Nephron (organoid): ENCODE measurements around the gene AHCYL2.
"Not testable (repeated sequence)": the region's sequence is repeated elsewhere in the genome, so short reads cannot be mapped to it uniquely, and the experiment has no call there.

Experiments used
- H3K27ac Mint-ChIP-seq, 3 experiments: 2 replicates each; pipeline ENCODE4 v1.8.0; 2020; ENCODE audit warnings: mixed read lengths in 3 of 3, mild to moderate bottlenecking in 2 of 3, moderate library complexity in 1 of 3
- H3K27me3 Mint-ChIP-seq: 2 replicates; pipeline ENCODE4 v1.8.0; 2021; ENCODE audit warnings: low read depth, mild to moderate bottlenecking, moderate library complexity, mixed read lengths
- H3K36me3 Mint-ChIP-seq: 2 replicates; pipeline ENCODE4 v1.8.0; 2020; ENCODE audit warnings: low read depth, mixed read lengths
- H3K4me1 Mint-ChIP-seq: 2 replicates; pipeline ENCODE4 v1.8.0; 2020; ENCODE audit warnings: mixed read lengths
- H3K4me3 Mint-ChIP-seq, 3 experiments: 2 replicates each; pipeline ENCODE4 v1.8.0; 2020; ENCODE audit warnings: mild to moderate bottlenecking in 3 of 3, mixed read lengths in 3 of 3, moderate library complexity in 2 of 3
- H3K9me3 Mint-ChIP-seq: 2 replicates; pipeline ENCODE4 v1.8.0; 2020; ENCODE audit warnings: mixed read lengths
- CTCF ChIP-seq, 3 experiments: fragments of 200-600 bp; sonication (generic); IDR thresholded peaks; one replicate each; pipeline ENCODE4 v1.5.0; 2021; ENCODE audit warnings: antibody characterized with exemption in 3 of 3; ENCODE audit not compliant: unreplicated experiment in 3 of 3

The AHCYL2 gene

GRCh38 chr7:129351320-129351719, 126.5 kb downstream of the AHCYL2 start:
- Mint-ChIP-seq H3K27me3 (no peaks in the 10 kb centered on the region), H3K4me1 (peaks cover 28% of the 10 kb centered on the region), H3K27ac (no peak overlapping the region), H3K36me3 (no peaks in the 10 kb centered on the region), H3K9me3 (no peaks in the 10 kb centered on the region), H3K4me3 (no peak overlapping the region)
- no peak for TF ChIP-seq CTCF (IDR thresholded peaks at IDR 0.05; ENCODE audit: unreplicated experiment in 3 of 3)

- H3K4me1 Mint-ChIP-seq: peaks cover 17% of the 10 kb centered on the region
- H3K36me3 Mint-ChIP-seq, H3K9me3 Mint-ChIP-seq, H3K4me3 Mint-ChIP-seq, H3K27me3 Mint-ChIP-seq, H3K27ac Mint-ChIP-seq: not testable (repeated sequence)
Observed at GRCh38 chr7:129353104-129353503, 128.3 kb downstream of the AHCYL2 start.

GRCh38 chr7:129354428-129355157, 129.8 kb downstream of the AHCYL2 start:
- TF ChIP-seq CTCF (IDR thresholded peaks at IDR 0.05; ENCODE audit: unreplicated experiment in 3 of 3): no peak
- no peak overlapping the region for H3K27ac Mint-ChIP-seq
- no peaks in the 10 kb centered on the region for H3K9me3 Mint-ChIP-seq
- H3K4me3 Mint-ChIP-seq: no peak overlapping the region
- no peaks in the 10 kb centered on the region for H3K36me3 Mint-ChIP-seq
- H3K27me3 Mint-ChIP-seq: no peaks in the 10 kb centered on the region
- peaks cover 13% of the 10 kb centered on the region for H3K4me1 Mint-ChIP-seq

- no peak overlapping the region for H3K27ac Mint-ChIP-seq
- no peak overlapping the region for H3K4me3 Mint-ChIP-seq
- no peak for TF ChIP-seq CTCF (IDR thresholded peaks at IDR 0.05; ENCODE audit: unreplicated experiment in 3 of 3)
- peaks cover 13% of the 10 kb centered on the region for H3K4me1 Mint-ChIP-seq
- H3K9me3 Mint-ChIP-seq: no peaks in the 10 kb centered on the region
- no peaks in the 10 kb centered on the region for H3K36me3 Mint-ChIP-seq
- H3K27me3 Mint-ChIP-seq: no peaks in the 10 kb centered on the region
Observed at GRCh38 chr7:129356176-129356575, 131.3 kb downstream of the AHCYL2 start.

- Mint-ChIP-seq H3K9me3 (no peaks in the 10 kb centered on the region), H3K27me3 (no peaks in the 10 kb centered on the region), H3K4me1 (peaks cover 13% of the 10 kb centered on the region), H3K36me3 (no peaks in the 10 kb centered on the region), H3K4me3 (no peak overlapping the region), H3K27ac (no peak overlapping the region)
- TF ChIP-seq CTCF (IDR thresholded peaks at IDR 0.05; ENCODE audit: unreplicated experiment in 3 of 3): no peak
Observed at GRCh38 chr7:129359176-129359575, 134.3 kb downstream of the AHCYL2 start.

GRCh38 chr7:129359638-129360037, 134.8 kb downstream of the AHCYL2 start:
- H3K4me3 Mint-ChIP-seq: no peak overlapping the region
- no peak overlapping the region for H3K27ac Mint-ChIP-seq
- no peaks in the 10 kb centered on the region for H3K36me3 Mint-ChIP-seq
- no peak for TF ChIP-seq CTCF (IDR thresholded peaks at IDR 0.05; ENCODE audit: unreplicated experiment in 3 of 3)
- no peaks in the 10 kb centered on the region for H3K27me3 Mint-ChIP-seq
- H3K9me3 Mint-ChIP-seq: no peaks in the 10 kb centered on the region
- peaks cover 13% of the 10 kb centered on the region for H3K4me1 Mint-ChIP-seq
